Tibial nerve (tissue), 4 donors: ENCODE data around the gene DOLPP1. TPM values are rescaled to one million over a fixed set of nuclear protein-coding genes. Genes with fewer than 3 reads are reported as not detected.
A peak's percentile ranks its signal among the peaks of the same experiment; 100 is the strongest.

ENCODE experiments used
- DNase-seq, 2 donors: peaks; one replicate each; pipeline ENCODE4 v3.0.0-alpha.2; 2019; ENCODE audit warnings: low spot score in 2 of 2
- H3K27ac ChIP-seq, 4 donors: fragments of 200-600 bp; sonication (generic) in 3 of 4; one replicate each; pipeline ENCODE4 v1.5.1; 2017 to 2019; ENCODE audit warnings: mild to moderate bottlenecking in 1 of 4
- H3K27me3 ChIP-seq, 2 donors: fragments of 200-600 bp; sonication (generic) in 1 of 2; one replicate each; pipeline versions ENCODE4 v1.5.1 to v1.6.0; 2017 to 2019
- H3K36me3 ChIP-seq, 3 donors: fragments of 200-600 bp; sonication (generic); one replicate each; pipeline ENCODE4 v1.5.1; 2018 to 2019
- H3K4me1 ChIP-seq, 4 donors: fragments of 200-600 bp; sonication (generic) in 3 of 4; one replicate each; pipeline ENCODE4 v1.5.1; 2017 to 2019
- H3K4me3 ChIP-seq, 4 donors: fragments of 200-600 bp; sonication (generic) in 3 of 4; one replicate each; pipeline ENCODE4 v1.5.1; 2017 to 2019; ENCODE audit warnings: mild to moderate bottlenecking in 1 of 4, moderate library complexity in 1 of 4
- H3K9me3 ChIP-seq, 4 donors: fragments of 200-600 bp; sonication (generic) in 3 of 4; one replicate each; pipeline ENCODE4 v1.5.1; 2017 to 2019
- CTCF ChIP-seq, 5 experiments: fragments of 200-600 bp in 3 of 5; fragments of 450-650 bp in 2 of 5; sonication (generic) in 3 of 5; IDR thresholded peaks; one replicate each; pipeline ENCODE4 v1.5.1; 2016 to 2019; ENCODE audit warnings: antibody characterized with exemption in 5 of 5, mild to moderate bottlenecking in 3 of 5, moderate library complexity in 2 of 5
- EP300 ChIP-seq, 2 donors: sonication (generic); formaldehyde crosslinking; IDR thresholded peaks; one replicate each; pipeline ENCODE4 v1.6.1; 2017; ENCODE audit warnings: antibody characterized with exemption in 2 of 2, mild to moderate bottlenecking in 1 of 2
- POLR2A ChIP-seq, 2 donors: fragments of 450-650 bp; IDR thresholded peaks; one replicate each; pipeline ENCODE4 v1.6.1; 2017; ENCODE audit warnings: antibody characterized with exemption in 2 of 2, mild to moderate bottlenecking in 2 of 2, moderate library complexity in 2 of 2
- WGBS, 2 donors: methylation state at CpG; one replicate each; pipeline ENCODE4 v1.1.5; 2018; 5-methylcytosine and 5-hydroxymethylcytosine counted together
- total RNA-seq, 4 donors: library from RNA; depleted of rRNA; stranded (reverse); fragments of >200 nt; gene quantifications; one replicate each; pipeline ENCODE4 v1.1.0, GENCODE V29; 2016

DOLPP1 gene
- total RNA-seq, 4 donors from 2014 or later = 4.7 to 12.0 (median 6.7) TPM

GRCh38 chr9:129064499-129064908 lies 16.4 kb upstream of the DOLPP1 start:
- H3K4me3 ChIP-seq = no peak overlapping the region
- H3K36me3 ChIP-seq = peaks cover 0 to 98% (median 33%) of the 10 kb centered on the region in 3 donors
- TF ChIP-seq EP300 (IDR thresholded peaks at IDR 0.05) = no peak
- no peak for TF ChIP-seq POLR2A (IDR thresholded peaks at IDR 0.05)
- no peak for DNase-seq
- no peaks in the 10 kb centered on the region for H3K9me3 ChIP-seq
- no peak overlapping the region for H3K27ac ChIP-seq
- H3K27me3 ChIP-seq = no peaks in the 10 kb centered on the region
- 87 to 94% methylated on average over 8 of the region's 8 CpGs for WGBS, 2 donors
- no peaks in the 10 kb centered on the region for H3K4me1 ChIP-seq

GRCh38 chr9:129068110-129068509 lies 12.8 kb upstream of the DOLPP1 start:
- H3K36me3 ChIP-seq = peaks cover 0 to 85% (median 23%) of the 10 kb centered on the region in 3 donors
- no peaks in the 10 kb centered on the region for H3K9me3 ChIP-seq
- WGBS, 2 donors = 95 to 97% methylated on average over 17 to 18 of the region's 19 CpGs
- H3K4me3 ChIP-seq = no peak overlapping the region
- TF ChIP-seq CTCF (IDR thresholded peaks at IDR 0.05) = no peak
- no peak for TF ChIP-seq POLR2A (IDR thresholded peaks at IDR 0.05)
- TF ChIP-seq EP300 (IDR thresholded peaks at IDR 0.05) = no peak
- no peaks in the 10 kb centered on the region for H3K4me1 ChIP-seq
- DNase-seq = no peak
- no peak overlapping the region for H3K27ac ChIP-seq
- no peaks in the 10 kb centered on the region for H3K27me3 ChIP-seq

- no peak overlapping the region for H3K4me3 ChIP-seq
- WGBS, 2 donors = 82 to 88% methylated on average over 18 to 29 of the region's 31 CpGs
- no peak for TF ChIP-seq EP300 (IDR thresholded peaks at IDR 0.05)
- no peak for TF ChIP-seq CTCF (IDR thresholded peaks at IDR 0.05)
- no peak for TF ChIP-seq POLR2A (IDR thresholded peaks at IDR 0.05)
- no peaks in the 10 kb centered on the region for H3K9me3 ChIP-seq
- DNase-seq = peak; percentile 18 to 39
- H3K4me1 ChIP-seq = no peaks in the 10 kb centered on the region
- peak overlapping the region in 1 of 4 donors; percentile 40 for H3K27ac ChIP-seq
- no peaks in the 10 kb centered on the region for H3K27me3 ChIP-seq
- peaks cover 0 to 74% (median 15%) of the 10 kb centered on the region in 3 donors for H3K36me3 ChIP-seq
These were observed 11.7 kb upstream of the DOLPP1 start for GRCh38 chr9:129068990-129069861.

GRCh38 chr9:129069862-129070641 lies 10.9 kb upstream of the DOLPP1 start:
- H3K27me3 ChIP-seq = no peaks in the 10 kb centered on the region
- H3K36me3 ChIP-seq = peaks cover 0 to 66% (median 10%) of the 10 kb centered on the region in 3 donors
- no peak overlapping the region for H3K27ac ChIP-seq
- WGBS, 2 donors = 81 to 86% methylated on average over 19 to 22 of the region's 26 CpGs
- H3K4me3 ChIP-seq = no peak overlapping the region
- no peaks in the 10 kb centered on the region for H3K4me1 ChIP-seq
- TF ChIP-seq CTCF (IDR thresholded peaks at IDR 0.05) (no peak), POLR2A (IDR thresholded peaks at IDR 0.05) (no peak), EP300 (IDR thresholded peaks at IDR 0.05) (no peak)
- no peak for DNase-seq
- H3K9me3 ChIP-seq = no peaks in the 10 kb centered on the region

- H3K9me3 ChIP-seq = no peaks in the 10 kb centered on the region
- H3K27ac ChIP-seq = no peak overlapping the region
- no peak for TF ChIP-seq POLR2A (IDR thresholded peaks at IDR 0.05)
- DNase-seq = no peak
- H3K4me3 ChIP-seq = no peak overlapping the region
- H3K4me1 ChIP-seq = no peaks in the 10 kb centered on the region
- H3K27me3 ChIP-seq = no peaks in the 10 kb centered on the region
- 69 to 71% methylated on average over 16 to 20 of the region's 21 CpGs for WGBS, 2 donors
- peaks cover 0 to 57% (median 3%) of the 10 kb centered on the region in 3 donors for H3K36me3 ChIP-seq
These were observed 10.0 kb upstream of the DOLPP1 start for GRCh38 chr9:129070696-129071525.
